NCI-H128 (cell line): ENCODE results near the gene RGMB.
A peak's percentile ranks its signal among the peaks of the same experiment; 100 is the strongest.

Source experiments
- DNase-seq: peaks from one replicate; lab custom pipeline; 2025; ENCODE audit not compliant: unreplicated experiment; lab: John Stamatoyannopoulos, UW

RGMB gene

GRCh38 chr5:98768160-98768959 lies 5.1 kb upstream of the RGMB start:
- DNase-seq: no peak

- no peak for DNase-seq
These were observed 4.6 kb upstream of the RGMB start for GRCh38 chr5:98768960-98769209.

- DNase-seq: no peak
These were observed 4.1 kb upstream of the RGMB start for GRCh38 chr5:98769210-98769958.

GRCh38 chr5:98769959-98770208 lies 3.6 kb upstream of the RGMB start:
- DNase-seq: no peak

GRCh38 chr5:98770209-98770910 lies 3.1 kb upstream of the RGMB start:
- no peak for DNase-seq

- no peak for DNase-seq
These were observed 2.5 kb upstream of the RGMB start for GRCh38 chr5:98770911-98771322.

- DNase-seq: peak; percentile 47
These were observed 1.9 kb upstream of the RGMB start for GRCh38 chr5:98771382-98772109.

GRCh38 chr5:98772415-98773213 lies 849 bp upstream of the RGMB start:
- peak; percentile 40 for DNase-seq

- DNase-seq: no peak
These were observed 324 bp upstream of the RGMB start for GRCh38 chr5:98773214-98773463.

- DNase-seq: peak; percentile 31
These were observed 950 bp downstream of the RGMB start for GRCh38 chr5:98774192-98775033.

GRCh38 chr5:98775246-98776065 lies 2.0 kb downstream of the RGMB start:
- no peak for DNase-seq

- no peak for DNase-seq
These were observed 2.7 kb downstream of the RGMB start for GRCh38 chr5:98776066-98776705.

GRCh38 chr5:98777295-98777694 lies 3.8 kb downstream of the RGMB start:
- DNase-seq: no peak

GRCh38 chr5:98779264-98779877 lies 5.9 kb downstream of the RGMB start:
- no peak for DNase-seq

- no peak for DNase-seq
These were observed 6.9 kb downstream of the RGMB start for GRCh38 chr5:98780390-98780789.

GRCh38 chr5:98781520-98781919 lies 8.1 kb downstream of the RGMB start:
- DNase-seq: no peak

GRCh38 chr5:98781964-98782363 lies 8.5 kb downstream of the RGMB start:
- no peak for DNase-seq

GRCh38 chr5:98783051-98783649 lies 9.7 kb downstream of the RGMB start:
- DNase-seq: no peak
